ENCODE results near the gene DNAJB1. TPM values are rescaled to one million over a fixed set of nuclear protein-coding genes. Genes with fewer than 3 reads are reported as not detected.
"Not testable (repeated sequence)": the region's sequence is repeated elsewhere in the genome, so short reads cannot be mapped to it uniquely, and the experiment has no call there.

Gene DNAJB1
- total RNA-seq, 1 experiment from 2014 or later: 79.5 TPM

DNA sequence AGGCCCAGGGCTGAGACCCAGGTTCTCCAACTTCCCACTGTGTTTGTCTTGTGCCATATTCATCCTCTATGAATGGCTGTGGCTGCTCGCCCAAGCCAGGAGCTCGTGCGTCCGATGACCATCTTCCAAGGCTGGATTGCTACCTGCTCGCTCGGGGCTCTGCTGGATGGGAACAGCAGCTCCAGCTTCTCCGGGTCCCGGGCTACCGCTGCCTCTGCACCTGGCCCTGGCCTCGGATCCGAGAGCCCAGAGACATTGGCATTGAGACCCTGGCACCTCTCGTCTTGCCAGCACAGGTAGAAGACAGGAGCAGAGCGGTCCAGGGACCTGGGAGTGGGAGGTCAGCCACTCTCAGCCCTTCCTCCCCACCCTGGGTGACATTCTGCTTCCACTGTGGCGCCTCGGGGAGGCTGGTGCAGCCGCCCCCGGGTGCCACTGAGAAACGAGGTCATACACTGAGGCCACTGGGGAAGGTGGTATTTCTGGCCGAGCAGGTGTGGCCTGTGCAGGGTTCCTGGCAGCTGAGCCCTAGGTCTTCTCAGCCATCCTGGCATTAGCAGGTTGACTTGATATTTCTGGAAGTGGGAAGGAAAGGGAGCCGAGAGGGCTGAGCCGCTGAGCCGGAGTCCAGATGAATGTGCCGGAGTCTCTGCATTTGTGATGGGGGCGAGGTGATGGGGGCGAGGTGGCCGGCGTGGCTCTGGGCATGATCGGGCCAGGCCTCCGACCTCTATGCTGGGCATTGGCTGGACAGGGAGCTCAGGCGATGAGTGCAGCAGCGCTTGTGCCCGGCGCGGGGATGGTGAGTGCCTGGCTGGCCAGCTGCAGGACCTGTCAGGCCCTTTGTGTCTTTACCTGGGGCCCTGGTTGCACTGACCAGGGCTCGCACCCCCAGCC is 35.1 kb upstream of the DNAJB1 start:
- intact Hi-C loops (cut with micrococcal nuclease; ENCODE audit: unreplicated experiment): no loop called here
- peak overlapping the region; percentile 44 for H3K27ac Mint-ChIP-seq (ENCODE audit: unreplicated experiment)
- no peak overlapping the region for H3K4me3 ChIP-seq (ENCODE audit: low read depth, low read length)
- BruUV-seq (replicated peaks): no TSS peak
- no peaks in the 10 kb centered on the region for H3K27me3 ChIP-seq (replicated peaks; ENCODE audit: control insufficient read depth, insufficient read depth, low read length)
- H3K9me3 ChIP-seq: no peaks in the 10 kb centered on the region
- H3K4me1 Mint-ChIP-seq (ENCODE audit: low read depth, unreplicated experiment): peaks cover 13% of the 10 kb centered on the region
- no peaks in the 10 kb centered on the region for H3K27me3 Mint-ChIP-seq (ENCODE audit: insufficient read depth, unreplicated experiment)
- DNase-seq: no peak
- TF ChIP-seq, protein P1, sequence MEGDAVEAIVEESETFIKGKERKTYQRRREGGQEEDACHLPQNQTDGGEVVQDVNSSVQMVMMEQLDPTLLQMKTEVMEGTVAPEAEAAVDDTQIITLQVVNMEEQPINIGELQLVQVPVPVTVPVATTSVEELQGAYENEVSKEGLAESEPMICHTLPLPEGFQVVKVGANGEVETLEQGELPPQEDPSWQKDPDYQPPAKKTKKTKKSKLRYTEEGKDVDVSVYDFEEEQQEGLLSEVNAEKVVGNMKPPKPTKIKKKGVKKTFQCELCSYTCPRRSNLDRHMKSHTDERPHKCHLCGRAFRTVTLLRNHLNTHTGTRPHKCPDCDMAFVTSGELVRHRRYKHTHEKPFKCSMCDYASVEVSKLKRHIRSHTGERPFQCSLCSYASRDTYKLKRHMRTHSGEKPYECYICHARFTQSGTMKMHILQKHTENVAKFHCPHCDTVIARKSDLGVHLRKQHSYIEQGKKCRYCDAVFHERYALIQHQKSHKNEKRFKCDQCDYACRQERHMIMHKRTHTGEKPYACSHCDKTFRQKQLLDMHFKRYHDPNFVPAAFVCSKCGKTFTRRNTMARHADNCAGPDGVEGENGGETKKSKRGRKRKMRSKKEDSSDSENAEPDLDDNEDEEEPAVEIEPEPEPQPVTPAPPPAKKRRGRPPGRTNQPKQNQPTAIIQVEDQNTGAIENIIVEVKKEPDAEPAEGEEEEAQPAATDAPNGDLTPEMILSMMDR (IDR thresholded peaks at IDR 0.05; ENCODE audit: insufficient read depth in 1 of 2, low read depth in 1 of 2, low read length in 1 of 2, severe bottlenecking in 1 of 2, unreplicated experiment in 1 of 2): no peak
- H3K36me3 ChIP-seq (ENCODE audit: control insufficient read depth, insufficient read depth, low read length): peaks cover 1% of the 10 kb centered on the region; the same call in 1 of the 2 replicates
- ChIA-PET POLR2A (no interaction called here), CTCF (no interaction called here)
- H3K4me1 ChIP-seq: peaks cover 14% of the 10 kb centered on the region
- peaks cover 42% of the 10 kb centered on the region for H3K36me3 Mint-ChIP-seq (ENCODE audit: insufficient read depth, unreplicated experiment)
- no peaks in the 10 kb centered on the region for H3K9me3 Mint-ChIP-seq (ENCODE audit: unreplicated experiment)
- H3K4me3 Mint-ChIP-seq (ENCODE audit: unreplicated experiment): no peak overlapping the region

DNA sequence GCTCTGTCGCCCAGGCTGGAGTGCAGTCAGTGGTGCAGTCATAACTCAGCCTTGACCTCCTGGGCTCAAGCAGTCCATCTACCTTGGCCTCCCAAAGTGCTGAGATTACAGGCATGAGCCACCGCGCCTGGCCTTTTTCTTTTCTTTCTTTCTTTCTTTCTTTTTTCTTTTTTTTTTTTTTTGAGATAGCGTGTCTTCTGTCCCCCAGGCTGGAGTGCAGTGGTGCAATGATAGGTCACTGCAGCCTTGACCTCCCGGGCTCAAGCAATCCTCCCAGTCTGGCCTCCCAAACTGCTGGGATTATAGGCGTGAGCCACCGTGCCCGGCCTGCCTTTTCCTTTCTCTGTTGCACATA is 33.8 kb upstream of the DNAJB1 start:
- ChIA-PET CTCF (interaction anchor here (0.6 to 1.3 kb wide), 9 partner anchors 14 to 415 kb away, joined by 3 to 7 read pairs (median 3); partner anchors contain the start of genes ASF1B, DNAJB1 and GIPC1), POLR2A (interaction anchor here (0.5 to 1.0 kb wide), 3 partner anchors 14 to 22 kb away, joined by 3 to 5 read pairs (median 4); no protein-coding TSS in a partner anchor)
- intact Hi-C loops (cut with micrococcal nuclease; ENCODE audit: unreplicated experiment); H3K4me3 Mint-ChIP-seq (ENCODE audit: unreplicated experiment); H3K9me3 ChIP-seq; H3K27ac Mint-ChIP-seq (ENCODE audit: unreplicated experiment); BruUV-seq (replicated peaks); H3K27me3 ChIP-seq (replicated peaks; ENCODE audit: control insufficient read depth, insufficient read depth, low read length); H3K36me3 ChIP-seq (ENCODE audit: control insufficient read depth, insufficient read depth, low read length); H3K4me3 ChIP-seq (ENCODE audit: low read depth, low read length); H3K9me3 Mint-ChIP-seq (ENCODE audit: unreplicated experiment); DNase-seq; H3K27me3 Mint-ChIP-seq (ENCODE audit: insufficient read depth, unreplicated experiment): not testable (repeated sequence)
- H3K4me1 ChIP-seq: peaks cover 14% of the 10 kb centered on the region
- Mint-ChIP-seq H3K36me3 (ENCODE audit: insufficient read depth, unreplicated experiment) (peaks cover 42% of the 10 kb centered on the region), H3K4me1 (ENCODE audit: low read depth, unreplicated experiment) (peaks cover 13% of the 10 kb centered on the region)

DNA sequence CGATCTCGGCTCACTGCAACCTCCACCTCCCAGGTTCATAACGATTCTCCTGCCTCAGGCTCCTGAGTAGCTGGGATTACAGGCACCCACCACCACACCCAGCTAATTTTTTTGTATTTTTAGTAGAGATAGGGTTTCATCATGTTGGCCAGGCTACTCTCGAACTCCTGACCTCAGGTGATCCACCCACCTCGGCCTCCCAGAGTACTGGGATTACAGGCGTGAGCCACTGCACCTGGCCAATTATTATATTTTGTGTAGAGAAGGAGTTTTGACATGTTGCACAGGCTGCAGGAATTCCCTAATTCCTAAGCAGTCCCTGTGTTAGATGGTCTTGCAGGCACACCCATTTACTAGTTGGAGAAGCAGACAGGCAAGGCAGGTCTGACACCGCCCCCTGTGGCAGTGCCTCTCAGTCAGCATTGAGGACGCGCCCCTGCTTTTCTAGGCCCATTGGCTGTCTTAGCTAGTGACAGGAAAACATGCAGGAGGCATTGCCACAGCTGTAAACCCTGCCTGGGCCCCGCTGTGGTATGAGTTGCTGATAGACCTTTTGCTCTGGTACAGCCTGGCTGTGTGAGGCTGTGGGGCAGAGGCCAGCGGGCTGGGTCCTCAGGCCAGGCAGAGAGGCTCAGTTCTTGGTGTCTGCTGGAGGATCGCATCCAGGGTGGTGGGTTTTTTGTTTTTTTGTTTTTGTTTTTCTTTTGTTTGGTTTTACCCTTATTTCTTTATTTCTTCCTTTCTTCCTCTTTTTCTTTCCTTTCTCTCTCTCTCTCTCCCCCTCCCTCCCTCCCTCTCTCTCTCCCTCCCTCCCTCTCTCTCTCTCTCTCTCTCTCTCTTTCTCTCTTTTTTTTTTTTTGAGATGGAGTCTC is 33.2 kb upstream of the DNAJB1 start:
- H3K27me3 ChIP-seq (replicated peaks; ENCODE audit: control insufficient read depth, insufficient read depth, low read length); H3K36me3 ChIP-seq (ENCODE audit: control insufficient read depth, insufficient read depth, low read length); H3K9me3 ChIP-seq; H3K27me3 Mint-ChIP-seq (ENCODE audit: insufficient read depth, unreplicated experiment); H3K9me3 Mint-ChIP-seq (ENCODE audit: unreplicated experiment); BruUV-seq (replicated peaks); H3K4me3 ChIP-seq (ENCODE audit: low read depth, low read length); H3K4me3 Mint-ChIP-seq (ENCODE audit: unreplicated experiment): not testable (repeated sequence)
- ChIA-PET CTCF (interaction anchor here (0.6 to 1.3 kb wide), 9 partner anchors 14 to 415 kb away, joined by 3 to 7 read pairs (median 3); partner anchors contain the start of genes ASF1B, DNAJB1 and GIPC1), POLR2A (interaction anchor here (0.5 to 1.0 kb wide), 3 partner anchors 15 to 22 kb away, joined by 3 to 5 read pairs (median 4); no protein-coding TSS in a partner anchor)
- peaks cover 14% of the 10 kb centered on the region for H3K4me1 ChIP-seq
- Mint-ChIP-seq H3K27ac (ENCODE audit: unreplicated experiment) (peak overlapping the region; percentile 20), H3K4me1 (ENCODE audit: low read depth, unreplicated experiment) (peaks cover 13% of the 10 kb centered on the region), H3K36me3 (ENCODE audit: insufficient read depth, unreplicated experiment) (peaks cover 37% of the 10 kb centered on the region)
- DNase-seq: peak; percentile 87 to 90
- intact Hi-C loops (cut with micrococcal nuclease; ENCODE audit: unreplicated experiment): loop anchor here (1.0 to 2.0 kb wide), 3 partner anchors 15 to 49 kb away; no protein-coding TSS in a partner anchor
- TF ChIP-seq, protein P1 (IDR thresholded peaks at IDR 0.05; ENCODE audit: insufficient read depth in 1 of 2, low read depth in 1 of 2, low read length in 1 of 2, severe bottlenecking in 1 of 2, unreplicated experiment in 1 of 2): peak in 1 of 2 experiments; percentile 60
